NCI-H2227 (cell line): ENCODE results near the gene UNK.
A peak's percentile ranks its signal among the peaks of the same experiment; 100 is the strongest.

Experiments
- DNase-seq: peaks from one replicate; lab custom pipeline; 2025; ENCODE audit not compliant: unreplicated experiment; lab: John Stamatoyannopoulos, UW

Gene UNK, protein sequence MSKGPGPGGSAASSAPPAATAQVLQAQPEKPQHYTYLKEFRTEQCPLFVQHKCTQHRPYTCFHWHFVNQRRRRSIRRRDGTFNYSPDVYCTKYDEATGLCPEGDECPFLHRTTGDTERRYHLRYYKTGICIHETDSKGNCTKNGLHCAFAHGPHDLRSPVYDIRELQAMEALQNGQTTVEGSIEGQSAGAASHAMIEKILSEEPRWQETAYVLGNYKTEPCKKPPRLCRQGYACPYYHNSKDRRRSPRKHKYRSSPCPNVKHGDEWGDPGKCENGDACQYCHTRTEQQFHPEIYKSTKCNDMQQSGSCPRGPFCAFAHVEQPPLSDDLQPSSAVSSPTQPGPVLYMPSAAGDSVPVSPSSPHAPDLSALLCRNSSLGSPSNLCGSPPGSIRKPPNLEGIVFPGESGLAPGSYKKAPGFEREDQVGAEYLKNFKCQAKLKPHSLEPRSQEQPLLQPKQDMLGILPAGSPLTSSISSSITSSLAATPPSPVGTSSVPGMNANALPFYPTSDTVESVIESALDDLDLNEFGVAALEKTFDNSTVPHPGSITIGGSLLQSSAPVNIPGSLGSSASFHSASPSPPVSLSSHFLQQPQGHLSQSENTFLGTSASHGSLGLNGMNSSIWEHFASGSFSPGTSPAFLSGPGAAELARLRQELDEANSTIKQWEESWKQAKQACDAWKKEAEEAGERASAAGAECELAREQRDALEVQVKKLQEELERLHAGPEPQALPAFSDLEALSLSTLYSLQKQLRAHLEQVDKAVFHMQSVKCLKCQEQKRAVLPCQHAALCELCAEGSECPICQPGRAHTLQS

DNA sequence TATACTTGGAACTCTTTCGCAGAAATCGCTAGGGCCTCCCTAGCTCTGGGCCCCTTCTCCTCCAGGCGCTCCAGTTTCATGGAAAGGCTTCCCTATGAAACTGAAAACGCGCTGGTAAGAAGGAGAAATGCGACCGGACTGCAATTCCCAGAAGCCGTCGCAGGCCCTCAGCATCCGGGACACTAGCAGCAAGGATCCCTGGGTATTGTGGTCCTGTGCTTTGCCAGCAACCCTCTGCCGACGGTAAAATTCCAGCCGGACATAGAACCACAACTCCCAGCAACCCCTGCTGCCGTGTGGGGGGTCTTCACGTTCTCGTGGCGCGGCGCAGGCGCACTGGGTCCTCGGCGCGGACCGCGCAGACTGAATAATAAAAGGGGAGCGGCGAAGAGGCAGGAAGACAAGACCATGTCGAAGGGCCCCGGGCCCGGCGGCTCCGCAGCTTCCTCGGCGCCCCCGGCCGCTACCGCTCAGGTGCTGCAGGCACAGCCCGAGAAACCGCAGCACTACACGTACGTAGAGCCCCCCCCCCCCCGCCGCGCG lies at the start of gene UNK:
Gene UNK (plus strand): TSS at position 334 of the 543 bp plus-strand sequence. CDS start 75 bp downstream, at position 409.
- DNase-seq, result peak; percentile 99

DNA sequence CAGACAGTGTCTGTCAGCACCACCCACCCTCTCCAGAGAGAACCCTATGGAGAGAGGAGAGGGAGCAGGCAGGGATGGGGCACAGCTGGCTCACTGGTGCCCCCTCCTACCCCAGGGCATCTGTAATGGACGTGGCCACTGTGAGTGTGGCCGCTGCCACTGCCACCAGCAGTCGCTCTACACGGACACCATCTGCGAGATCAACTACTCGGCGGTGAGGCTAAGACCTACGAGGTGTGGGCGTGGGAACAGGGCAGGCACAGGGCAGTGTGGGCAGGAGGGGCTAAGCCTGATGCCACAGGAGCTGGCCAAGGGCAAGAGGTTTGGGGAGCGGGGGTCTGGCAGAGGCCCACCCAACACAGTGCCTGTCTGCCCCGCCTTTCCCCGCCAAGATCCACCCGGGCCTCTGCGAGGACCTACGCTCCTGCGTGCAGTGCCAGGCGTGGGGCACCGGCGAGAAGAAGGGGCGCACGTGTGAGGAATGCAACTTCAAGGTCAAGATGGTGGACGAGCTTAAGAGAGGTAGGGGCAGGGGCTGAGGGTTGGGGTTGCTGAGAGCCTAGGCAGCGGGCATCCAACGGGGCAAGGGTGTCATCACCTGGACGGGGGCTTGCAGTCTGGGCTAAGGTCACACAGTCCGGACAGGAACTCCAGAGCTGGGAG lies 48.3 kb upstream of the UNK start:
- DNase-seq, result no peak

DNA sequence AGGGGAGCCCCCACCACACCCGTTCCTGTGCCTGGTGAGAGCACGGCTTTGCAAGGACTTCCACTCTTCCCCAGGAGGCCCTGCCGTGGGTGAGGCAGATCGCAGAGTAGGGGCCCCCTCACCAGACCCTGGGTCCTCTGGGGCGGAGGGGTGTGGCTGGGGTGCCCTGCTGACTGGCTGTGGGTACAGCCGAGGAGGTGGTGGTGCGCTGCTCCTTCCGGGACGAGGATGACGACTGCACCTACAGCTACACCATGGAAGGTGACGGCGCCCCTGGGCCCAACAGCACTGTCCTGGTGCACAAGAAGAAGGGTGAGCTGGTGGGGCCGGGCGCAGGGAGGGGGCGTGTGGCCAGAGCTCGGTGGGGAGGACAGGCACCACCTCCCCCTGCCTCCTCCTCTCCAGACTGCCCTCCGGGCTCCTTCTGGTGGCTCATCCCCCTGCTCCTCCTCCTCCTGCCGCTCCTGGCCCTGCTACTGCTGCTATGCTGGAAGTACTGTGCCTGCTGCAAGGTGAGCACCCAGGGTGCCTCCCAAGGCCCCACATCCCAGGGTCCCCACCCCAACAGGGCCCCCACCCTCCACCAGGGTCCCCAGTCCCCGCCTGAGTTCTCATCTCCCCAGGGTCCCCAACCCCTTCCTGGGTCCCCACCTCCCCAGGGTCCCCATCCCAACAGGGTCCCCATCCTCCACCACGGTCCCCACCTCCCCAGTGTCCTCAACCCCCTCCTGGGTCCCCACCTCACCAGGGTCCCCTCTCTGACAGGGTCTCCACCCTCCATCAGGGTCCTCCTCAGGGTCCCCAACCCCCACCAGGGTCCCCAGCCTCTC lies 47.3 kb upstream of the UNK start:
- no peak for DNase-seq

DNA sequence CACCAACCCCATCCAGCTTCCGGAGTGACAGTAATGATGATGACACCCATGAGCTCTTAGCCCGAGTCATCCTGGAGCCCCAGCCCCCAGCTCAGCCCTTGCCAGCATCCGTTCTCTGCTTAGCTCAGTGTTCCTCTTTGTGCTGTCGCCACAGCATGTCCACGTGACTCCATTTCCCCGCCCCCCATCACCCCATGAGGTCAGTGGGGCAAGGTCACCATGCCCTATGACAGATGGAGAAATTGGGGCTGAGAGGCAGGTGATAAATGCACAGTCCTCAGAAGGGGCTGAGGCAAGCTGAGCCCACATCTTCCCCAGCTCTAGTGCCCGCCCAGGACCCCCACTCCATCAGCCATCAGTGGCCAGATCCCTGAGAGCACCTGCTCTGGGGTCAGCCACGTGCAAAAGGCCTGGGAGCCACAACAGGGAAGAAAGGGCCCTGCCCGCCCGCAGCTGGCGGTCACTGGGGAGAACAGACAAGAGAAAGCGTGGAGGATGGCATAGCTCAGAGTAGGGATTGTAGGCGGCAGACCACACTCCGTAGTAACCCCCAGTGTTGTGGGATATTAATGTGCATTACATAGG lies 46.3 kb upstream of the UNK start:
- no peak for DNase-seq

DNA sequence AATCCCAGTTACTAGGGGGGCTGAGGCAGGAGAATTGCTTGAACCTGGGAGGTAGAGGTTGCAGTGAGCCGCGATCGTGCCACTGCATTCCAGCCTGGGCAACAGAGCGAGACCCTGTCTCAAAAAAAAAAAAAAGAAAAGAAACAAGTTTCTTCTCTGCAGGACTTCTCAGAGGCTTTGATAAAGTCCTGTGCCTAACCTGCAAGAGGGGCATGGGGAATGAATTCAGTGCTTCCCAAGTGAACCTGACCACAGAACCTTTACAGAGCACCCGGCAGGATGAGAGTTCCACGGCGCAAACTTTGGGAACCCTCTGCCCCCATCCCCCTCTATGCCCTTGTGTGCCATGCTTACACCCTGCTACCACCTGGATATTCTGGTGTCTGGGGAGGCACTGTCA lies 45.4 kb upstream of the UNK start:
- DNase-seq, result no peak

DNA sequence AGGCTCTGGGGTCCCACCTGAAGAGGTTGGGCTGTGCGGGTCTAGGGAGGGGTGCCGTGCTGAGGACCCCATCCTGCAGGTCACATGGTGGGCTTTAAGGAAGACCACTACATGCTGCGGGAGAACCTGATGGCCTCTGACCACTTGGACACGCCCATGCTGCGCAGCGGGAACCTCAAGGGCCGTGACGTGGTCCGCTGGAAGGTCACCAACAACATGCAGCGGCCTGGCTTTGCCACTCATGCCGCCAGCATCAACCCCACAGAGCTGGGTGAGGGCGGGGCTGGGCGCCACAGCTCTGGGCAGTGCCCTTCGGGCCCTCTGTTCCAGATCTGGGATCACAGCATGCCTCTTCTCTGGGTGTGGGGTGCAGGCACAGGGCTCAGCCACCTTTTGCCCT lies 44.8 kb upstream of the UNK start:
- DNase-seq, result no peak

DNA sequence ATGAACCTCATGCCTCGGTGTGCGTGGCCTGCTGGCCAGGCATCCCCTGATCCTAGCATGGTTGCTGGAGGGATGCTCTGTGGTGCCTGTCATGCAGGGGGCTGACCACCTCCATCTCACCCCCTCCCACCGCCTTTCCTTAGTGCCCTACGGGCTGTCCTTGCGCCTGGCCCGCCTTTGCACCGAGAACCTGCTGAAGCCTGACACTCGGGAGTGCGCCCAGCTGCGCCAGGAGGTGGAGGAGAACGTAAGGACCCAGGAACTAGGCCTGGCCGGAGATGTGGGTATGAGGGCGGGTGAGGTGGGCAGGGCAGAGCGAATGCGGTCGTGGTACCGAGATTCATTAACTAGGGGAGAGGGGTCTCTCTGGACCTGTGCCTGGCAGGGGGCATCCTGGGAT lies 44.4 kb upstream of the UNK start:
- DNase-seq, result no peak

DNA sequence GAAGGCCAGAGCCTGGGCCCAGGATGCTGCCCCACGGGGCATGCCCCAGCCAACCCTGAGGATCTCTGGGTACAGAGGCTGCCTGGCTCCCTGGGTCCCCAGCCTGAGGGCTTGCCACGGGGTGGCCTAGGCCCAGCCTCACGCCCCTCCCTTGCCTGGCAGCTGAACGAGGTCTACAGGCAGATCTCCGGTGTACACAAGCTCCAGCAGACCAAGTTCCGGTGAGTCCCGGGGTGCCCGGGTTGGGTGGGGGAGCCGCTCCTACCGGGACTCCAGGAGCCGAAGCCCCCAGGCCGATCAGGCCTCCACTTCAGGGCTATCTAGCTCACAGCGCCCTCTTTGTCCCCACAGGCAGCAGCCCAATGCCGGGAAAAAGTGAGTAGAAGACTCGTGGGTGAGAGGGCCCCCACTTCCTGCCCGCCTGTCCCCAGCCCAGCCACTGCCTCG lies 44.0 kb upstream of the UNK start:
- DNase-seq, result no peak

DNA sequence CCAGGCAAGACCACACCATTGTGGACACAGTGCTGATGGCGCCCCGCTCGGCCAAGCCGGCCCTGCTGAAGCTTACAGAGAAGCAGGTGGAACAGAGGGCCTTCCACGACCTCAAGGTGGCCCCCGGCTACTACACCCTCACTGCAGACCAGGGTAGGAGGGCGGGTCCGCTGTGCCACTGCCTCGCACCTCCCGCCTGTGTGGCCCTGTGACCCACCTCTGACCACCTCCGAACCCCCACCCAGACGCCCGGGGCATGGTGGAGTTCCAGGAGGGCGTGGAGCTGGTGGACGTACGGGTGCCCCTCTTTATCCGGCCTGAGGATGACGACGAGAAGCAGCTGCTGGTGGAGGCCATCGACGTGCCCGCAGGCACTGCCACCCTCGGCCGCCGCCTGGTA lies 42.3 kb upstream of the UNK start:
- no peak for DNase-seq

DNA sequence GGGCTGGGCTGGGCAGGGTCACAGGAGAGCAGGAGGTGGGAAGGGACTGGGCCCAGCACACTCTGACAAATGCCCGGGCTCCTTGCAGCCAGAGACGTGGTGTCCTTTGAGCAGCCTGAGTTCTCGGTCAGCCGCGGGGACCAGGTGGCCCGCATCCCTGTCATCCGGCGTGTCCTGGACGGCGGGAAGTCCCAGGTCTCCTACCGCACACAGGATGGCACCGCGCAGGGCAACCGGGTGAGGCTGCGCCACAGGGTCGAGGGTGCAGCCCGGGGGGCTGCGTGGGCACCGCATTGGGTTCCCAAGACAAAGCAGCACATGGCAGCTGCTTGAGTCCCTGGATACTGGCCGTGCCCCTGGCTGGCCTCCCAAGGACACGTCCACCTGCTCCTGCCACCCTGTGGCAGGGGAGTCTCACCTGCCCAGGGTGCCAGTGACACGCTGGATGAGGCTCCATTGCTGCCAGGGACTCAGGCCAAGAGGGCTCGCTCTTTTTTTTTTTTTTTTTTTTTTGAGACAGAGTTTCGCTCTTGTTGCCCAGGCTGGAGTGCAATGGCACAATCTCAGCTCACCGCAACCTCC lies 40.9 kb upstream of the UNK start:
- no peak for DNase-seq

DNA sequence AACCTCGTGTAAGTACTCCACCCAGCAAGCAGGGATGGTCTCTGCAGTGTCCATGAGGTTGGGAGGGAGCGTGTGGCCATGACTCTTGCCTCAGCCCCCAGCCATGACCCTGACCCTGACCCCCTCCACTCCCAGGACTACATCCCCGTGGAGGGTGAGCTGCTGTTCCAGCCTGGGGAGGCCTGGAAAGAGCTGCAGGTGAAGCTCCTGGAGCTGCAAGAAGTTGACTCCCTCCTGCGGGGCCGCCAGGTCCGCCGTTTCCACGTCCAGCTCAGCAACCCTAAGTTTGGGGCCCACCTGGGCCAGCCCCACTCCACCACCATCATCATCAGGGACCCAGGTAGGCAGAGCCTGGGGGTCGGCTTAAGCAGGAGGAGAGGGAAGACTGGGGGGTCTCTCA lies 35.9 kb upstream of the UNK start:
- DNase-seq, result no peak

DNA sequence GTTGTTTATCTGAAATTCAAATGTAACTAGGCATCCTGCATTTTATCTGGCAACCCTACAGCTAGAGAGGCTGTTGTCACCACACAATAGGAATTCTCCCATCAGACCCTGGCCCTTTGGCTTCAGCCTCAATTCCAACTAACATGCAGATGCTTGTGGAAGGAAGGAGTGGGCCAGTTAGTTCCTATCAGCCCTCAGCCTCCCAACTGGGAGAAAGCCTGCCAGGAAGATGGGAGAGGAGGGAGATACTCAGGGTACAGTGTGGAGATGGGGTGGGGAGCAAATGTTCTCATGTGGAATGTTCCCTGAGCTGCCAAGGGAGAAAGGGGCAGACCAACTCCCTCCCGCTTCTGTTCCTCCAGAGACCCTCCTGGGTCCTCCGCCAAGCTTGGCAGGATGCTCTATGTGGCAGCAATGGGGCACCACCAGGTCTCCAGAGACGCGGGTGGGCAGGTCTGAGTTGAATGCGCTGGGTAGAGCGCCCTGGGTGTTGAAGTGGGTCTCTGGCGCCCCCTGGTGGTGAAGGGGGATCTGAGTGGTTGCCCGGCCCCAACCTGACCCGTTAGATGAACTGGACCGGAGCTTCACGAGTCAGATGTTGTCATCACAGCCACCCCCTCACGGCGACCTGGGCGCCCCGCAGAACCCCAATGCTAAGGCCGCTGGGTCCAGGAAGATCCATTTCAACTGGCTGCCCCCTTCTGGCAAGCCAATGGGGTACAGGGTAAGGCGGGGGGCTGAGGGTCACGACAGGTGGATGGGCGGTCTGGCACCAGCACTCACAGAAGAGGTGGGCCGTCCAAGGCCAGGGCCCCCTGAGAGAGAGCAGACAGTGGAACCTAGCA lies 34.8 kb upstream of the UNK start:
- peak; percentile 85 for DNase-seq

DNA sequence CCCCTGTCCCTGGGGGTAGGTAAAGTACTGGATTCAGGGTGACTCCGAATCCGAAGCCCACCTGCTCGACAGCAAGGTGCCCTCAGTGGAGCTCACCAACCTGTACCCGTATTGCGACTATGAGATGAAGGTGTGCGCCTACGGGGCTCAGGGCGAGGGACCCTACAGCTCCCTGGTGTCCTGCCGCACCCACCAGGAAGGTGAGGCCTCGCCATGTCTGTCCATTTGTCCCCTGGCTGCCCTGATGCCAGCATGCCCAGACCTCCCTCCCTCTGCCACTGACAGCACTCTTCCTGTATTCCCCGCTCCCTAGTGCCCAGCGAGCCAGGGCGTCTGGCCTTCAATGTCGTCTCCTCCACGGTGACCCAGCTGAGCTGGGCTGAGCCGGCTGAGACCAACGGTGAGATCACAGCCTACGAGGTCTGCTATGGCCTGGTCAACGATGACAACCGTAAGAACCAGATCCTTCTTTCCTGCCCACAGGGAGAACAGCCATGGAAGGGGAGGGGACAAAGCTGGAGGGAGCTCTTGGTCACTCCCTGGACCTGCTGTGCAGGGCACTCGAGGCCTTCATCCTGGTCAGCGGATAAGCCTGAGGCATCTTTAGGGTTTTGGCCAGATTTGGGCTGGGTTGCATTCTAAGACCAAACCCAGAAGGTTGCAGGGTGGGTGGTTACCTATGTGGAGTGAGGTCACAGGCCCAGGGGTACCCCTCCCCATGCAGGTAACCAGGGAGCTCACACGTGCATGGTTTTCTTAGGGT lies 33.8 kb upstream of the UNK start:
- DNase-seq, result no peak

DNA sequence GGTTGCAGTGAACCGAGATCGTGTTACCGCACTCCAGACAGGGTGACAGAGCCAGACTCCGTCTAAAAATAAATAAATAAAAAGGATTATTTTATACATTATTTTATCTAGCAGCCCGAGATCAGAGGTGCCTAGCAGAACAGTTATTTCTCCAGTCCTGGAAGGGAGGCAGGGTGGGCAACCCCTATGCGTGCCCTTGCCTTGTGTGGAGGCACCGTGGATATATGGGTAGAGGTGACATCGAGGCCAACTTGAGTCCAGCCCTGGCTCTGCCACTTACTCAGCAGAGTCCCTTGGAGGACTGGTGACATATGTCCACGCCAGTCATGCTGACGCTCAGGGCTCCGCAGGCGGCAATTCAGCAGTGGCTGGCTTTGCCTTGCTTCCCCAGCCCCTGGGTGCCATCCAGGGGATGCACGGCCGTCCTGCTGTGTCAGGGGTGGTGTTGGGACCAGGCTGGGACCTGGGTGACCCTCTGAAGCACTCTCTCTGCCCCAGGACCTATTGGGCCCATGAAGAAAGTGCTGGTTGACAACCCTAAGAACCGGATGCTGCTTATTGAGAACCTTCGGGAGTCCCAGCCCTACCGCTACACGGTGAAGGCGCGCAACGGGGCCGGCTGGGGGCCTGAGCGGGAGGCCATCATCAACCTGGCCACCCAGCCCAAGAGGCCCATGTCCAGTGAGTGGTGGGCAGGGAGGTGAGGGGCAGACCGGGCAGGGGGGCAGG lies 32.8 kb upstream of the UNK start:
- no peak for DNase-seq

DNA sequence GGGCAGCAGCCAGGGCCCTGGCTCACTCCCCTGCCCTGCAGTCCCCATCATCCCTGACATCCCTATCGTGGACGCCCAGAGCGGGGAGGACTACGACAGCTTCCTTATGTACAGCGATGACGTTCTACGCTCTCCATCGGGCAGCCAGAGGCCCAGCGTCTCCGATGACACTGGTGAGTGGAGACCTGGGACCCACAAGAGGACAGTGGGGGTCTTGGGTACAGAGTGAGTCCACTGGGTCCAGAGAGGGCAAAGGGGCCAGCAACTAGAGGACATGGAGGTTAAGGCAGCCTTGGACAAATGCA lies 32.2 kb upstream of the UNK start:
- no peak for DNase-seq

DNA sequence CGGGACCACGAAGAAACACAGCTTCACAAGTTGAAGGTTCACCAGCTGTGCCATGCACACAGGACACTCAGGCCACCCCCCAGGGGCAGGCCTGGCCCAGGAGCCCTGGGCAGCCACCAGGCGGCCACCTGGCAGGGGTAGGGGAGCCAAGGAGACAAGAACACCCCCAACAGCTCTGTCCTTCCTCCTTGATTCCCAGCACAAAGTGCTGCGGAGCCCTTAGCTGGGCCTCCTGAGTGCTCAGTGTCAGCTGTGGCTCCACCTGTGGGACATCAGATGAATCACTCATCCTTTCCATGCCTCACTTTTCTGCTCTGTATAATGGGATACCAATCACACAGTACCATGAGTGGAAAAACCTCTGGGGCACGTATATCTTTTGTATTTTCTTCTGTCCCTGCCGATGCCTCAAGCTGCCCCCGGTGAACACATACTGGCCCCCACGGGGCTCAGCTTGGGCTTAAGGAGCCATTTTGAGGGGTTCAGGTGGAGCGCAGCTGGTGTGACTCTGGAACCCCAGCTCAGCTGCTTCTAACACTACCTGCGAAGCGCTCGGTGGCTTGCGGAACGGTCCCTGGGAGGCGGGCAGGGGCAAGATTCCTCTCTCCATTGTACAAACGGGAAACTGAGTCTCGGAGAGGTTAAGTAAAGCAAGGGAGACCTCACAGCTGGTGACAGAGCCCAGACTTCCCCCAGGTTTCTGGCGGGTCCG lies 31.6 kb upstream of the UNK start:
- peak; percentile 19 for DNase-seq
